ENCODE results near the gene SEMA3C. TPM values are rescaled to one million over a fixed set of nuclear protein-coding genes. Genes with fewer than 3 reads are reported as not detected.

Gene SEMA3C
- total and polyA plus RNA-seq, 2 donors (not counting 3 experiments of a cell fraction or from before 2014, with no cell fraction given) = 0.01 to 0.09 TPM

DNA sequence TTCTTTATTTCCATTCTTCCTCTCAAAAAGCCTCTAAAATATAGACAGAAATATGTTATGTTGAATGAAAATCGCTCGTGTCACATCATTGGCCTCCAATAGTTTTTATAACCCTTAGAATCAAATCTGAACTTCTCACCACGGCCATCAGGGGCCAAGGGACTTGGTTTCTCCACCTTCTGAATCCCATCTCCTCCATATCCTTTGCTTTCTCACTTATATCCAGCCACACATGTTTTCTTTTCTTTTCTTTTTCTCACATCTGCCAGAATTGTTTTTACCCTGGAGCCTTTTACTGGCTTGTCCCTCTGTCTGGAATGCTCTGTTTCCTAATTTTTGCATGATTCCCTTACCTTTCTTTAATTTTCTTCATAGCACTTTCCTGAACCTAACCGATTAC is 184.8 kb downstream of the SEMA3C start:
- Histone ChIP-seq H3K9me1 (replicated peaks; ENCODE audit: control insufficient read depth, extremely low read depth, insufficient read depth, low read length) (no peaks in the 10 kb centered on the region), H3K9me3 (replicated peaks; ENCODE audit: control insufficient read depth, insufficient read depth, low read length) (no peaks in the 10 kb centered on the region), H4K20me1 (replicated peaks; ENCODE audit: control insufficient read depth, extremely low read depth, insufficient read depth, low read length) (no peaks in the 10 kb centered on the region), H3K4me2 (ENCODE audit: insufficient read depth, low read length) (no peak overlapping the region), H3K27me3 (ENCODE audit: control insufficient read depth in 2 of 2, insufficient read depth in 2 of 2, low read length in 2 of 2) (no peaks in the 10 kb centered on the region), H3K79me2 (ENCODE audit: control insufficient read depth, insufficient read depth, low read length) (no peaks in the 10 kb centered on the region), H3K4me1 (ENCODE audit: control insufficient read depth, extremely low read depth, insufficient read depth, low read length) (no peaks in the 10 kb centered on the region), H2AFZ (ENCODE audit: low read depth, low read length) (no peak overlapping the region), H3K36me3 (ENCODE audit: control insufficient read depth in 2 of 2, extremely low read depth in 1 of 2, insufficient read depth in 2 of 2, low read length in 2 of 2) (no peaks in the 10 kb centered on the region), H3K27ac (ENCODE audit: insufficient read depth, low read depth, low read length) (no peak overlapping the region), H3K4me3 (replicated peaks in 1 of 3; ENCODE audit: insufficient read depth in 1 of 3, low read depth in 1 of 3, low read length in 3 of 3) (no peak overlapping the region), H3K9ac (replicated peaks; ENCODE audit: extremely low read depth, insufficient read depth, low read length) (no peak overlapping the region)
- DNase-seq (ENCODE audit: low read depth, low spot score) (no peak), FAIRE-seq (no peak)
- intact Hi-C loops (cut with micrococcal nuclease) (no loop called here), dilution Hi-C loops (cut with MboI; ENCODE audit: extremely low pct_ligation_motif_present, low sequenced_read_pairs) (no loop called here)
- CTCF ChIA-PET = interaction anchor here (1.4 to 1.5 kb wide), 2 partner anchors 36 to 736 kb away, joined by 3 to 4 read pairs; no protein-coding TSS in a partner anchor
- no peak for TF ChIP-seq MYC (IDR thresholded peaks at IDR 0.05; ENCODE audit: low read depth, low read length)
- TF ChIP-seq POLR2AphosphoS5 (IDR thresholded peaks at IDR 0.05; ENCODE audit: insufficient read depth, low read depth, low read length) = no peak
- TF ChIP-seq JUN (IDR thresholded peaks at IDR 0.05; ENCODE audit: borderline replicate concordance, insufficient read depth, insufficient read length, low read depth) = no peak
- TF ChIP-seq POLR2A (IDR thresholded peaks at IDR 0.05; ENCODE audit: low read depth, low read length) = no peak
- TF ChIP-seq, protein P1, sequence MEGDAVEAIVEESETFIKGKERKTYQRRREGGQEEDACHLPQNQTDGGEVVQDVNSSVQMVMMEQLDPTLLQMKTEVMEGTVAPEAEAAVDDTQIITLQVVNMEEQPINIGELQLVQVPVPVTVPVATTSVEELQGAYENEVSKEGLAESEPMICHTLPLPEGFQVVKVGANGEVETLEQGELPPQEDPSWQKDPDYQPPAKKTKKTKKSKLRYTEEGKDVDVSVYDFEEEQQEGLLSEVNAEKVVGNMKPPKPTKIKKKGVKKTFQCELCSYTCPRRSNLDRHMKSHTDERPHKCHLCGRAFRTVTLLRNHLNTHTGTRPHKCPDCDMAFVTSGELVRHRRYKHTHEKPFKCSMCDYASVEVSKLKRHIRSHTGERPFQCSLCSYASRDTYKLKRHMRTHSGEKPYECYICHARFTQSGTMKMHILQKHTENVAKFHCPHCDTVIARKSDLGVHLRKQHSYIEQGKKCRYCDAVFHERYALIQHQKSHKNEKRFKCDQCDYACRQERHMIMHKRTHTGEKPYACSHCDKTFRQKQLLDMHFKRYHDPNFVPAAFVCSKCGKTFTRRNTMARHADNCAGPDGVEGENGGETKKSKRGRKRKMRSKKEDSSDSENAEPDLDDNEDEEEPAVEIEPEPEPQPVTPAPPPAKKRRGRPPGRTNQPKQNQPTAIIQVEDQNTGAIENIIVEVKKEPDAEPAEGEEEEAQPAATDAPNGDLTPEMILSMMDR (IDR thresholded peaks at IDR 0.05; ENCODE audit: extremely low read depth in 1 of 2, insufficient read depth in 1 of 2, low read depth in 1 of 2, low read length in 2 of 2) = no peak
- no peak for TF ChIP-seq FOS (IDR thresholded peaks at IDR 0.05; ENCODE audit: borderline replicate concordance, insufficient read depth, low read length)
- no peak for TF ChIP-seq EZH2 (IDR thresholded peaks at IDR 0.05; ENCODE audit: borderline replicate concordance, low read depth, low read length, severe bottlenecking)
- TF ChIP-seq GATA2 (IDR thresholded peaks at IDR 0.05; ENCODE audit: insufficient read depth, insufficient read length, low read depth, low read length) = no peak
- TF ChIP-seq MAX (IDR thresholded peaks at IDR 0.05; ENCODE audit: insufficient read depth, insufficient read length) = no peak
- POLR2A ChIA-PET = no interaction called here
- no TSS peak for BruUV-seq (replicated peaks)
